ENCODE measurements around the gene ARID1B. TPM values are rescaled to one million over a fixed set of nuclear protein-coding genes. Genes with fewer than 3 reads are reported as not detected.
A peak's percentile ranks its signal among the peaks of the same experiment; 100 is the strongest.

Gene ARID1B
- total and polyA plus RNA-seq, 10 donors, result 17.7 to 223 (median 141) TPM

DNA sequence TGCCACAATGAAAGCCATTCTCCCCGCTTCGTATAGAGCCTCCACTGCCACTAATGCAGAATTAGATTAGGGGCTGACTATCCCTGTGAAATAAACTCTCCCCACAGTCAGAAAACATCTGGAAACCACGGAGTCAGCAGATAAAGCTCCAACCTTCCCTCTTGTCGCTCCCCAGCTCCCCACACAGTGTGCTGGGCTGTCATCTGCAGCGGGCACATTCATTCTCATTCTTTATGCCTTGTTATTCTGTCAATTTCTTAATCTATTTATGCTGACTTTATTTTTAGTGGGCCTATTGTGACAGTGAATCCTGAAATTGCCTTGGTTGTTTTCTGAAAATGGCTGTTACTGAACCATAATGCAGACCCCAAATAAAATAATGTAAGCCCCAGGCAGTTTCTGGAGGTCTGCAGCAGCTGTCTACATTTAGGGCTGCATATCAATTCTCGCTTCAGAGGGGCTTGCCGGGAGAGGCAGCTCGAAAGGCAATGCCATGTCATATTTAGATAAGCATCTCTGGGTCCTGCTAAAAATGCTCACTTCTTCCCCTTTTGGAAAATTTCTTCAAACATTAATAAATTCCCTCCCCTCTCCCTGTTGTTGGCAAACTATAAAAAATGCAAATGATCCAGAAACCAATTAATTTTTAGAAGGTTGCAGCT is 474.5 kb downstream of the ARID1B start:
- no peaks in the 10 kb centered on the region for H3K4me1 ChIP-seq
- peaks cover 0 to 15% (median 11%) of the 10 kb centered on the region in 8 donors for H3K9me3 ChIP-seq
- no peak overlapping the region for H3K4me3 ChIP-seq
- intact Hi-C loops (cut with DNase I; ENCODE audit: low total_unique reads), result no loop called here
- peaks cover 0 to 16% (median 0%) of the 10 kb centered on the region in 7 donors for H3K27me3 ChIP-seq (replicated peaks in 1 of 7)
- no peak for TF ChIP-seq POLR2AphosphoS5 (IDR thresholded peaks at IDR 0.05)
- TF ChIP-seq, protein P1, sequence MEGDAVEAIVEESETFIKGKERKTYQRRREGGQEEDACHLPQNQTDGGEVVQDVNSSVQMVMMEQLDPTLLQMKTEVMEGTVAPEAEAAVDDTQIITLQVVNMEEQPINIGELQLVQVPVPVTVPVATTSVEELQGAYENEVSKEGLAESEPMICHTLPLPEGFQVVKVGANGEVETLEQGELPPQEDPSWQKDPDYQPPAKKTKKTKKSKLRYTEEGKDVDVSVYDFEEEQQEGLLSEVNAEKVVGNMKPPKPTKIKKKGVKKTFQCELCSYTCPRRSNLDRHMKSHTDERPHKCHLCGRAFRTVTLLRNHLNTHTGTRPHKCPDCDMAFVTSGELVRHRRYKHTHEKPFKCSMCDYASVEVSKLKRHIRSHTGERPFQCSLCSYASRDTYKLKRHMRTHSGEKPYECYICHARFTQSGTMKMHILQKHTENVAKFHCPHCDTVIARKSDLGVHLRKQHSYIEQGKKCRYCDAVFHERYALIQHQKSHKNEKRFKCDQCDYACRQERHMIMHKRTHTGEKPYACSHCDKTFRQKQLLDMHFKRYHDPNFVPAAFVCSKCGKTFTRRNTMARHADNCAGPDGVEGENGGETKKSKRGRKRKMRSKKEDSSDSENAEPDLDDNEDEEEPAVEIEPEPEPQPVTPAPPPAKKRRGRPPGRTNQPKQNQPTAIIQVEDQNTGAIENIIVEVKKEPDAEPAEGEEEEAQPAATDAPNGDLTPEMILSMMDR (IDR thresholded peaks at IDR 0.05 in 8 of 11, conservative IDR thresholded peaks at IDR 0.05 in 3 of 11), result no peak
- no peak for TF ChIP-seq POLR2A (IDR thresholded peaks at IDR 0.05)
- no peak for DNase-seq
- H3K36me3 ChIP-seq, result no peaks in the 10 kb centered on the region
- WGBS, 5 donors, result 74 to 85% (median 83%) methylated on average over 8 of the region's 8 CpGs
- H3K27ac ChIP-seq, result no peak overlapping the region

DNA sequence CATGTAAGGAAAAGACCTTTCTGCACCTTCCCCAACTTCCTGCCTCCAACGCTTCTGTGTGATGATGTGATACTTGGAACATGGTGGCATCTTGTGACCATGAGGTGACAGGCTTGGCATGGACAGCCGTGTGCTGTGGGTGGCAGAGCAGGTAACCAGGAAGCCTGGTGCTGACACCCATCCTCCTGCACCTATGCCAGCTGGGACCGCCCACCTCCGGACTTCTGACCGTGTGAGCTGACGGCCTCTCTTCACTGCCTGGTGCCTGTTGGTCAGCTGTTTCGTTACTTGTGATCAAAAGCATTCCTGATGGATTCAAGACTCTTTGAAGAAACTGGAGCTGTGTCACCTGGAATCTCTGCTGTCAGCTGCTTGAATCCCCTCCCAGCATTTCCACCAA is 475.8 kb downstream of the ARID1B start:
- peaks cover 0 to 16% (median 0%) of the 10 kb centered on the region in 7 donors for H3K27me3 ChIP-seq (replicated peaks in 1 of 7)
- intact Hi-C loops (cut with DNase I; ENCODE audit: low total_unique reads), result no loop called here
- no peaks in the 10 kb centered on the region for H3K36me3 ChIP-seq
- 74 to 81% (median 79%) methylated on average over 7 of the region's 7 CpGs for WGBS, 5 donors
- no peak for DNase-seq
- no peak for TF ChIP-seq POLR2AphosphoS5 (IDR thresholded peaks at IDR 0.05)
- TF ChIP-seq, protein P1 (IDR thresholded peaks at IDR 0.05 in 8 of 11, conservative IDR thresholded peaks at IDR 0.05 in 3 of 11), result no peak
- TF ChIP-seq POLR2A (IDR thresholded peaks at IDR 0.05), result no peak
- no peak overlapping the region for H3K27ac ChIP-seq
- no peaks in the 10 kb centered on the region for H3K4me1 ChIP-seq
- H3K4me3 ChIP-seq, result no peak overlapping the region
- H3K9me3 ChIP-seq, result peaks cover 0 to 11% (median 8%) of the 10 kb centered on the region in 8 donors

DNA sequence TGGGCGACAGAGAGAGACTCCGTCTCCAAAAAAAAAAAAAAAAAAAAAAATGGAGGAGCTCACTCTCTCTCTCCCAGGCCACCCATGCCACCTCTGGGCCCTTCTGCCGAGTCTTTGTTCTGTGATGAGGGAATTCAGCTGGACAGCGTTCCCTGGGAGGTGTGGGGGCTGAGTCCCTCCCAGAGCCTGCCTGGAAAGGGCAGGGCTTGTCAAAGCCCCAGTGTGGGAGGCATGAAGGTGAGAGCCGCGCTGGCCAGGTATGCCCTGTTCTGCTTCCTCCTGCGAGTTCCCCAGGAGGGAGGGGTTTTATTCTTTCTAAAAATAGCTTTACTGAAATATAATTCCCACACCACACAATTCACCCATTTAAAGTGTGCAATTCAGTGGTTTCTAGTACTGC is 476.5 kb downstream of the ARID1B start:
- 78 to 92% (median 89%) methylated on average over 6 to 7 of the region's 7 CpGs for WGBS, 5 donors
- Histone ChIP-seq H3K27me3 (replicated peaks in 1 of 7) (peaks cover 0 to 16% (median 0%) of the 10 kb centered on the region in 7 donors), H3K4me1 (no peaks in the 10 kb centered on the region), H3K27ac (no peak overlapping the region), H3K4me3 (no peak overlapping the region), H3K36me3 (no peaks in the 10 kb centered on the region), H3K9me3 (peaks cover 0 to 4% (median 1%) of the 10 kb centered on the region in 8 donors)
- peak; percentile 41 for DNase-seq
- intact Hi-C loops (cut with DNase I; ENCODE audit: low total_unique reads), result no loop called here
- TF ChIP-seq POLR2AphosphoS5 (IDR thresholded peaks at IDR 0.05) (no peak), POLR2A (IDR thresholded peaks at IDR 0.05) (no peak)
- TF ChIP-seq, protein P1 (IDR thresholded peaks at IDR 0.05 in 8 of 11, conservative IDR thresholded peaks at IDR 0.05 in 3 of 11), result no peak

DNA sequence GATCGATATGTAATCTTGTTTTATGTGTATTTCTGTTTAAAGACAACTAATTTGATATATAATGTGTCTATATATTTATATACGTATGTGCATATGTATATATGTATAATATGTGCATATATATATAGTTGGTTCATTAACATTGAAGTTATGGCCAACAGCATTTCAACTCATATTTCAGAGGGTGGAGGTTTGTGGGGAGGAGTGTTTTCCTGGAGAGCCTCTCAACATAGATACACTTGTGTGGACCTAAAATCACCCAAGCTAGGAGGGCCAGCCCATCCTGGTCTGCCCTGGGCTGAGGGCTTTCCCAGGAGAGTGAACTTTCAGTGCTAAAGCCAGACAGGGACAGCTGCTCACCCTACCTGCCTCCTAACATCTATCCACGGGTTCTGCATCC is 477.4 kb downstream of the ARID1B start:
- no peak for DNase-seq
- Histone ChIP-seq H3K9me3 (no peaks in the 10 kb centered on the region), H3K4me1 (peaks cover 0 to 1% (median 0%) of the 10 kb centered on the region in 6 donors), H3K27me3 (replicated peaks in 1 of 7) (peaks cover 0 to 16% (median 0%) of the 10 kb centered on the region in 7 donors), H3K27ac (no peak overlapping the region), H3K36me3 (no peaks in the 10 kb centered on the region), H3K4me3 (no peak overlapping the region)
- 78 to 95% (median 88%) methylated on average over 3 of the region's 3 CpGs for WGBS, 5 donors
- intact Hi-C loops (cut with DNase I; ENCODE audit: low total_unique reads), result no loop called here
- TF ChIP-seq, protein P1 (IDR thresholded peaks at IDR 0.05 in 8 of 11, conservative IDR thresholded peaks at IDR 0.05 in 3 of 11), result no peak
- TF ChIP-seq POLR2AphosphoS5 (IDR thresholded peaks at IDR 0.05), result no peak
- TF ChIP-seq POLR2A (IDR thresholded peaks at IDR 0.05), result no peak
